Esophagus squamous epithelium (tissue), 5 donors: ENCODE results near the gene TULP1. TPM values are rescaled to one million over a fixed set of nuclear protein-coding genes. Genes with fewer than 3 reads are reported as not detected.

ENCODE experiments used
- DNase-seq: peaks from one replicate; lab custom pipeline; 2025; lab: John Stamatoyannopoulos, UW
- H3K27ac ChIP-seq, 4 donors: fragments of 200-600 bp; sonication (generic); one replicate each; pipeline ENCODE4 v1.5.1; 2016 to 2019; ENCODE audit warnings: mild to moderate bottlenecking in 1 of 4
- H3K27me3 ChIP-seq, 4 donors: fragments of 200-600 bp; sonication (generic); 1 replicate in 3 of 4; 2 replicates in 1 of 4; pipeline versions ENCODE4 v1.5.1 to v1.6.0; 2017 to 2021; ENCODE audit warnings: antibody characterized with exemption in 1 of 4
- H3K36me3 ChIP-seq, 3 donors: fragments of 200-600 bp; sonication (generic); one replicate each; pipeline ENCODE4 v1.5.1; 2016 to 2019
- H3K4me1 ChIP-seq, 3 donors: fragments of 200-600 bp; sonication (generic); one replicate each; pipeline ENCODE4 v1.5.1; 2017 to 2019
- H3K4me3 ChIP-seq, 4 donors: fragments of 200-600 bp; sonication (generic); 1 replicate in 3 of 4; 2 replicates in 1 of 4; pipeline ENCODE4 v1.5.1; 2016 to 2019; ENCODE audit warnings: mild to moderate bottlenecking in 2 of 4, moderate library complexity in 1 of 4
- H3K9me3 ChIP-seq, 3 donors: fragments of 200-600 bp; sonication (generic); one replicate each; pipeline ENCODE4 v1.5.1; 2016 to 2019
- POLR2A ChIP-seq, 4 donors: fragments of 450-650 bp; IDR thresholded peaks; one replicate each; pipeline ENCODE4 v1.6.1; 2017; ENCODE audit warnings: antibody characterized with exemption in 4 of 4, mild to moderate bottlenecking in 4 of 4, moderate library complexity in 3 of 4
- WGBS, 2 donors: methylation state at CpG; one replicate each; pipeline ENCODE4 v1.1.5; 2018; 5-methylcytosine and 5-hydroxymethylcytosine counted together
- intact Hi-C: fragments of 100-400 bp; cut with DNase I; formaldehyde crosslinking; loops from one replicate; pipeline ENCODE4 v1.15.0; 2022
- total RNA-seq, 4 donors: library from RNA; depleted of rRNA; stranded (reverse); fragments of >200 nt; gene quantifications; one replicate each; pipeline ENCODE4 v1.1.0, GENCODE V29; 2016
- TF ChIP-seq, protein P1 (sequence below), 6 experiments: fragments of 450-650 bp in 4 of 6; fragments of 200-600 bp in 2 of 6; sonication (generic) in 2 of 6; IDR thresholded peaks; one replicate each; pipeline ENCODE4 v1.5.1; 2016 to 2019; ENCODE audit warnings: antibody characterized with exemption in 6 of 6, mild to moderate bottlenecking in 4 of 6, moderate library complexity in 4 of 6
- donor health status: DM: yes; HTN: yes; CAD: no.

TULP1 gene
- total RNA-seq, 4 donors from 2014 or later = not detected

DNA sequence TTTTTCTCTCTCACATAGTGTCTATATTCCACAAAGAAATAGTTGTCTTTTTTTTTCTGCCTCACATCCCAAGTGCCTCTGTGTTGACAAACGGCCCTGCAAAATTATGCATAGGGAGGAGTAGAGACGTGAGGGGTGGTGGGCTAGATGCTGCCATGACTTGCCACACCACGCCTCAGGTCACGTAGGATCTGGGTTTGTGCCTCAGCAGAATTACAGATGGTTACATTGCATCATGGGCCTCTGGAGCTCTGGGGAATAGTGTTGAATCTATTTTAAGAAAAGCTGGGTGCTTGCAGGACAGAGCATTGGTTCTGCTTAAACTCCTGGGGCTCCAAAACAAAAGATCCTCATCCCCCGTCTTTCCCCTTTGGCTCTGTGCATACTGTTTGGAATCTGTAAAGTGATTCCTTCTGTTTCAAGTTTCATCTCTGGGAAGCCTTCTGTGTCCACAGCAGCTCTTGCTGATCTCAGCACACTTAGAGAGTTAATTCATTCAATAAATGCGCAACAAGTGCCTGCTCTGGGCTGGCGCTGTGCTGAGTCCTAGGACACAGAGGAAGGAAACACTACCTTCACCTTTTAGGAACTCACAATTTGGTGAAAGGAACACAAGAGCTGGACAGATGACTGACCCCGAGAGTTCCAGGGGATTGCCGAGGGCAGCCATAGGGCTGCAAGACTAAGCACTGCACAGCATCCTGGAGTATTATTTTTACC, 58.1 kb downstream of the TULP1 start:
- no peaks in the 10 kb centered on the region for H3K27me3 ChIP-seq
- 43 to 75% methylated on average over 6 to 8 of the region's 9 CpGs for WGBS, 2 donors
- H3K9me3 ChIP-seq = no peaks in the 10 kb centered on the region
- peak overlapping the region; percentile 39 to 88 (median 64) for H3K27ac ChIP-seq
- peaks cover 24 to 54% (median 26%) of the 10 kb centered on the region in 3 donors for H3K4me1 ChIP-seq
- TF ChIP-seq POLR2A (IDR thresholded peaks at IDR 0.05) = no peak
- TF ChIP-seq, protein P1, sequence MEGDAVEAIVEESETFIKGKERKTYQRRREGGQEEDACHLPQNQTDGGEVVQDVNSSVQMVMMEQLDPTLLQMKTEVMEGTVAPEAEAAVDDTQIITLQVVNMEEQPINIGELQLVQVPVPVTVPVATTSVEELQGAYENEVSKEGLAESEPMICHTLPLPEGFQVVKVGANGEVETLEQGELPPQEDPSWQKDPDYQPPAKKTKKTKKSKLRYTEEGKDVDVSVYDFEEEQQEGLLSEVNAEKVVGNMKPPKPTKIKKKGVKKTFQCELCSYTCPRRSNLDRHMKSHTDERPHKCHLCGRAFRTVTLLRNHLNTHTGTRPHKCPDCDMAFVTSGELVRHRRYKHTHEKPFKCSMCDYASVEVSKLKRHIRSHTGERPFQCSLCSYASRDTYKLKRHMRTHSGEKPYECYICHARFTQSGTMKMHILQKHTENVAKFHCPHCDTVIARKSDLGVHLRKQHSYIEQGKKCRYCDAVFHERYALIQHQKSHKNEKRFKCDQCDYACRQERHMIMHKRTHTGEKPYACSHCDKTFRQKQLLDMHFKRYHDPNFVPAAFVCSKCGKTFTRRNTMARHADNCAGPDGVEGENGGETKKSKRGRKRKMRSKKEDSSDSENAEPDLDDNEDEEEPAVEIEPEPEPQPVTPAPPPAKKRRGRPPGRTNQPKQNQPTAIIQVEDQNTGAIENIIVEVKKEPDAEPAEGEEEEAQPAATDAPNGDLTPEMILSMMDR (IDR thresholded peaks at IDR 0.05) = no peak
- peaks cover 0 to 42% (median 0%) of the 10 kb centered on the region in 3 donors for H3K36me3 ChIP-seq
- intact Hi-C loops = loop anchor here (5.0 kb wide), 1 partner anchor 112 kb away; the partner anchor contains the start of gene PPARD
- no peak for DNase-seq
- peak overlapping the region in 1 of 4 donors; percentile 26 for H3K4me3 ChIP-seq

DNA sequence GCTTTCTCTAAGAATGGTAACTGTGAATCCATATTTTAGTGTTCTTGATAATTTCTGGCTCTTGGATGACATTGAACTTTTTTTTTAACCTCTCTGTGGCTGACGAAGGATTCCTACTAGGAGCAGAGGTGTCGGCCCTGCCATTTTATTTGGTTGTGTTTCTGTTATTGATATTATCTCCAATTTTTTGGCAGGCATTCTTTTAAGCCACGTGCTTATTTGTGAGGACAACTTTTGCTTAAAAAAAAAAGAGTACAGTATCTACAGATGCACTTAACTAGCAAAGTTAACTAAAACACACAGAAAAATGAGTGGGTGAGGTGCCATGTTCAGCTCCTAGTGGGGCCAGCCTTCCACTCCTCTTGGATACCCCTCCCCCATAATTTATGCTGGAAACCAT, 59.5 kb downstream of the TULP1 start:
- no peaks in the 10 kb centered on the region for H3K27me3 ChIP-seq
- peaks cover 0 to 29% (median 0%) of the 10 kb centered on the region in 3 donors for H3K36me3 ChIP-seq
- TF ChIP-seq POLR2A (IDR thresholded peaks at IDR 0.05) = no peak
- TF ChIP-seq, protein P1 (IDR thresholded peaks at IDR 0.05) = no peak
- intact Hi-C loops = loop anchor here (5.0 kb wide), 1 partner anchor 111 kb away; the partner anchor contains the start of gene PPARD
- peak overlapping the region in 3 of 4 donors; percentile 62 to 85 (median 79) for H3K4me3 ChIP-seq
- WGBS, 2 donors = 10 to 21% methylated on average over 2 to 3 of the region's 3 CpGs
- no peaks in the 10 kb centered on the region for H3K9me3 ChIP-seq
- no peak for DNase-seq
- peaks cover 24 to 58% (median 26%) of the 10 kb centered on the region in 3 donors for H3K4me1 ChIP-seq
- peak overlapping the region in 3 of 4 donors; percentile 75 to 88 (median 84) for H3K27ac ChIP-seq

DNA sequence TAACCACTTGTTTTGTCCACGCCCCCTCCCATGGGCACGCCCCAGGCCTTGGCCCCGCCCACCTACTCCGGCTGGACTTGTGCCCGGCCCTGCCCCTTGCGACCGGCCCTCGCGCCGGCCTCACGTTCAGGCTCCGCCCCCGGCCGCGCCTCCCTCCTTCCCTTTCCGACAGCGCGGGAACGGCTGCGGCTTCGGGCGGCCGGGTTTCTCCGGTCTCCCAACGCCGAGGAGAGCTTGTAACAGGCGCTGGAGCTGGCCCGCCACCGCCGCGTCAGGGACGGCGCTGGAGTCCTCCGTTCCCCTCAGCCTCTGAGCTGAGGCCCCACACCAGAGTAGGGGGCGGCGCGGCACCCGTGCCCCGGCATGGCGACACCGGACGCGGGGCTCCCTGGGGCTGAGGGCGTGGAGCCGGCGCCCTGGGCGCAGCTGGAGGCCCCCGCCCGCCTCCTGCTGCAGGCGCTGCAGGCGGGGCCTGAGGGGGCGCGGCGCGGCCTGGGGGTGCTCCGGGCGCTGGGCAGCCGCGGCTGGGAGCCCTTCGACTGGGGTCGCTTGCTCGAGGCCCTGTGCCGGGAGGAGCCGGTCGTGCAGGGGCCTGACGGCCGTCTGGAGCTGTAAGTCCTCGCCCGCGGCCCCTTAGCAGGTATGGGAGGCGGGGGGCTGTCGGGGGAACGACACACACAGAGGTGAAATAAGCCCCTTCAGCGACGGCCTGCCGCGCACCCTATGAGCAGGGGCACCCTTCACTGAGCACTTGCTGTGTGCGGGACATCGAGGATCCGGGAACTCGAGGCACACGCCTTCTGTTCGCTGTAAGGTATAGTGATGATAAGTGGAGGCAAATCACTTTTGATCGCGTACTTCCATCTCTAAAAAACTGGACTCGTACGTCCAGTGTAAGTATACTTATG, 60.3 kb downstream of the TULP1 start, which contains the start of gene FANCE:
TSS of gene FANCE (plus strand) at position 156 of the 908 bp plus-strand sequence. CDS start at position 364, 208 bp downstream.
- Histone ChIP-seq H3K27me3 (no peaks in the 10 kb centered on the region), H3K36me3 (peaks cover 0 to 21% (median 0%) of the 10 kb centered on the region in 3 donors), H3K4me1 (peaks cover 24 to 58% (median 26%) of the 10 kb centered on the region in 3 donors), H3K9me3 (no peaks in the 10 kb centered on the region), H3K27ac (peak within 1 kb of the TSS; percentile 75 to 88 (median 82)), H3K4me3 (peak within 1 kb of the TSS; percentile 45 to 85 (median 70))
- intact Hi-C loops = loop anchor here (5.0 kb wide), 1 partner anchor 110 kb away; the partner anchor contains the start of gene PPARD
- peak; percentile 71 for DNase-seq
- 1 to 2% methylated on average over 12 to 13 of the region's 87 CpGs for WGBS, 2 donors
- peak in 2 of 4 donors; percentile 19 to 79 for TF ChIP-seq POLR2A (IDR thresholded peaks at IDR 0.05)
- TF ChIP-seq, protein P1 (IDR thresholded peaks at IDR 0.05) = peak in 2 of 6 experiments; percentile 12 to 13

DNA sequence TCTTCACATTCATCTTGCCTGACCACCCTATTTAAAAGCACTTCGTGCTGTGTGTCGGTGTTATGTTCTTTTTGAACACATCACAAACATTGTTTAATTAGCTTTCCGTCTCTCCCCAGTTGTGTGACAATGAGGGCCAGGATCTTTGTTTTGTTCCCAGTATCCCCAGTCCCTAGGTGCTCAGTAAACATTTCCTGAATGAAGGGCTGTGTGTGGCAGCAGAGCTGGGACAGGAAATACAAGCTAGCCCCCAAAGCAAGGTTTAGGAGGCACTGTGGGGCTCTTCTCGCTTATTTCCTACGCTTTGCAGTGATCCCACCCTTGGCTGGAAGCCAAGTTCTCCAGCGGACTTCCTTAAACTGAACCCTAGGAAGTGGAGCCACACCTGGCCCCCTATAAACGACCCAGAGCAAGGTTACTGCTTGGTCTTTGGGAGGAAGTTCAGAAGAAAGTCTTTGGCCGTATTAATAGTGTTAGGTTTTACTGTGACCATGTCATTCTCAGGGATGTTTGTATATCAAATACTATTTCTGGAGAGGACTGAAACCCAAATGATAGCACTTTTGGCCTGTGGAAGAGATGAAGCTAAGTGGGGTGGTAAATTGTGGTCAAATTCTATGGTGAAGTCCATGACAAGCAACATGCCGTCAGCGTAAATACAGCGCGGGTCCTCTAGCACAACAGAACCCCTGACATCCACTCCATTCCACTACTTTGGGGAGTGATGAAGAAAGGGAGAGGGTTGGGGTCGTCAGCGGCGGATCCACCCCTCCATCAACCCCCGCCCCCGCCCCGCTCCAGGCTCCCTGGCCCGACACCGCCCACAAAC, 61.1 kb downstream of the TULP1 start:
- peaks cover 24 to 58% (median 26%) of the 10 kb centered on the region in 3 donors for H3K4me1 ChIP-seq
- peak overlapping the region; percentile 45 to 85 (median 70) for H3K4me3 ChIP-seq
- peaks cover 0 to 12% (median 0%) of the 10 kb centered on the region in 3 donors for H3K36me3 ChIP-seq
- peak overlapping the region; percentile 75 to 88 (median 82) for H3K27ac ChIP-seq
- DNase-seq = no peak
- H3K9me3 ChIP-seq = no peaks in the 10 kb centered on the region
- TF ChIP-seq, protein P1 (IDR thresholded peaks at IDR 0.05) = no peak
- no peak for TF ChIP-seq POLR2A (IDR thresholded peaks at IDR 0.05)
- H3K27me3 ChIP-seq = no peaks in the 10 kb centered on the region
- 15% methylated on average over 15 to 18 of the region's 20 CpGs for WGBS, 2 donors
- intact Hi-C loops = loop anchor here (5.0 kb wide), 1 partner anchor 109 kb away; the partner anchor contains the start of gene PPARD
